Measurements from ENCODE around the gene SORD.

The SORD gene

DNA sequence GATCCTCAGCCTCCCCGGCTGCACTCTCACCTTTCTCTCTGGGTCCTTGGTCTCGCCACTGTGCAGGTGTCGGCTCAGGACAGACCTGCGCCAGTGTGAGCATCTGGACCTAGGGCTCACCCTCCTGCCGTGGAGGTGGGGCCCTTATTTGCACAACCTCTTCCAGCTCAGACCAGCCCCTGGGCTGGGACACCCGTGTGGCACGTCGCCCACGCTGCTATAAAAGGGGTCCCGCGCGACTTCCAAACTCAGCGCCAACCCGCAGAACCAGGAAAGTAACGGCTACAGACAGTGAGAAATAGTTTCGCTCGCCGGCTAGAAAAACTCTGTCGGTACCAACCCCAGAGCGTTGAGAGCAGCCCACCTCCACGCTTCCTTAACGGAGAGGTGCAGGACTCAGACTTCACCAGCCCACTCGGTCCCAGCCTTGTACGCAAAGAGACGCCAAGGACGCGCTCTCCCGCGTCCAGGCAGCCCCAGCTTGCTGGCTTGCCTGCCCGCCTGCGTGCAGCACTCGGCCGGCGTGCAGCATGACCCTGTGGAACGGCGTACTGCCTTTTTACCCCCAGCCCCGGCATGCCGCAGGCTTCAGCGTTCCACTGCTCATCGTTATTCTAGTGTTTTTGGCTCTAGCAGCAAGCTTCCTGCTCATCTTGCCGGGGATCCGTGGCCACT is 91.2 kb downstream of the SORD start, which contains the start of the genes DUOX2 and DUOXA2:
Gene DUOX2, minus strand, starts transcription at position 97 of the 675 bp plus-strand sequence. CDS start 761 bp downstream, outside the sequence.
Gene DUOXA2, plus strand, starts transcription at position 251 of the 675 bp plus-strand sequence. Its CDS starts 280 bp downstream, at position 531.
- no peaks in the 10 kb centered on the region for H3K9me3 ChIP-seq (ENCODE audit: low read depth, low read length)
- H3K9ac ChIP-seq (ENCODE audit: insufficient read length) = no peak within 1 kb of the TSS
- H3K4me3 ChIP-seq = peak within 1 kb of the TSS; percentile 76
- TF ChIP-seq POLR2AphosphoS5 (IDR thresholded peaks at IDR 0.05; ENCODE audit: borderline replicate concordance, low read depth, low read length) (no peak), EZH2 (IDR thresholded peaks at IDR 0.05) (no peak), FOXP2 (optimal IDR thresholded peaks at IDR 0.05; ENCODE audit: control extremely low read depth, extremely low read length, insufficient read depth) (no peak)
- no peak within 1 kb of the TSS for H3K27ac ChIP-seq
- H3K36me3 ChIP-seq (ENCODE audit: insufficient read depth, low read length) = no peaks in the 10 kb centered on the region
- no peak for DNase-seq (ENCODE audit: low read depth, low spot score)

DNA sequence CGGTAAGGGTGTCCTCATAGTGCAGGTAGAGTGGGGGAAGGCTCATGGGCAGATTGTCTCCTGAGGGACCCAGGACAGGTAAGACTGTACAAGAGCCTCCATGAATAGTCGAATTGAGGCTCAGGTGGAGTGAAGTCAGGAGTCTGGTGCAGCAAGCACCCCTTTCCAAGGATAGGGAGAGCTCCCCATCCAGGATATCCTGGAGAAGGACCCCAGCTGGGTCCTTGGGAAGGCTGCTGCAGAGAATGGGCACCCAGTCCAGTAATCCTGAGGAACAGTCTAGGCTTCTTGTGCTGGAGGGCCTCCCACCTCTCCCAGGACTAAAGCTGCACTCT is 91.7 kb downstream of the SORD start:
- Histone ChIP-seq H3K27ac (no peak overlapping the region), H3K36me3 (ENCODE audit: insufficient read depth, low read length) (no peaks in the 10 kb centered on the region), H3K9me3 (ENCODE audit: low read depth, low read length) (no peaks in the 10 kb centered on the region), H3K9ac (ENCODE audit: insufficient read length) (no peak overlapping the region), H3K4me3 (no peak overlapping the region)
- TF ChIP-seq FOXP2 (optimal IDR thresholded peaks at IDR 0.05; ENCODE audit: control extremely low read depth, extremely low read length, insufficient read depth) (no peak), EZH2 (IDR thresholded peaks at IDR 0.05) (no peak), POLR2AphosphoS5 (IDR thresholded peaks at IDR 0.05; ENCODE audit: borderline replicate concordance, low read depth, low read length) (no peak)
- DNase-seq (ENCODE audit: low read depth, low spot score) = no peak

DNA sequence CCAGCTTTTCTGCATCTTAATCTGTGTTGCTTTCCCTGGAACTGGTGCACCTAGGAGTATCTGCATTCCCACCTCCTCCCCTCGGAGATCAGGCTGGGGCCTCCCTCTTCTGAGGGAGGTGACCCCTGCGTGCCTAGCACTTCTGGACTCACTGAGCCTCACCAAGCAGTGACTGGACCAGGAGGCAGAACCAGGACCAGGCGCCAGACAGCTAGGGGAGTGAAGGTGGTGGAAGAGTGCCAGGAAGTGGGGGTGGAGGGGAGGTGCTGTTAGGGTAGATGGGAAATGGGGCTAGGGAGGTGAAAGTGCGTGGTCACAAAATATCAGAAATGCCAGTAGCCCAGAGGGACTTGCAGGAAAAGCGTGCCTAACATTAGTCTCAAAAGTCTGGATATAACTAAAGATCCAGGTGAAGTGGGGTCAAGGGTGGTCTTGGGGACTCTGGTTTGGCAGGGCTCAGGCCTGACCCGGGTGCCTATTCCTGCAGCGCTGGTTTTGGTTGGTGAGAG is 92.4 kb downstream of the SORD start:
- Histone ChIP-seq H3K27ac (no peak overlapping the region), H3K36me3 (ENCODE audit: insufficient read depth, low read length) (no peaks in the 10 kb centered on the region), H3K9ac (ENCODE audit: insufficient read length) (no peak overlapping the region), H3K9me3 (ENCODE audit: low read depth, low read length) (no peaks in the 10 kb centered on the region), H3K4me3 (no peak overlapping the region)
- TF ChIP-seq FOXP2 (optimal IDR thresholded peaks at IDR 0.05; ENCODE audit: control extremely low read depth, extremely low read length, insufficient read depth) (no peak), POLR2AphosphoS5 (IDR thresholded peaks at IDR 0.05; ENCODE audit: borderline replicate concordance, low read depth, low read length) (no peak), EZH2 (IDR thresholded peaks at IDR 0.05) (no peak)
- DNase-seq (ENCODE audit: low read depth, low spot score) = no peak

DNA sequence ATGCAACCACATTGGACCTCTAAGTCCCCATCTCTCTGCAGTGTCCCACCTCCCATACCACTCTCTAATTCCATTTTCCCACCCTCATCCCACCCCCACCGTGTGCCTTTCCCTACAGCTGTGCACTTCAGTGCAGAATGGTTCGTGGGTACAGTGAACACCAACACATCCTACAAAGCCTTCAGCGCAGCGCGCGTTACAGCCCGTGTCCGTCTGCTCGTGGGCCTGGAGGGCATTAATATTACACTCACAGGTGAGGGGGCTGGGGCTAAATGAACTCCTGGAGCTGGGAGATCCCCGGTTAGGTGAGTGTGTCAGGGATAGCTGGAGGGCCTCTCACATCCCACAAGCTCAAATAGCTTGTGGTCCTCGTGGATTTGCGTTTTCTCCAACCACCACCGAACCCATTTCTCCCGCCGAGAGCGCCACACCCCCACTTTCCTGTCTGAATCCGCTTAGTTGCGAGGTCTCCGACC is 93.0 kb downstream of the SORD start:
- DNase-seq (ENCODE audit: low read depth, low spot score) = no peak
- TF ChIP-seq POLR2AphosphoS5 (IDR thresholded peaks at IDR 0.05; ENCODE audit: borderline replicate concordance, low read depth, low read length) = no peak
- no peak for TF ChIP-seq EZH2 (IDR thresholded peaks at IDR 0.05)
- TF ChIP-seq FOXP2 (optimal IDR thresholded peaks at IDR 0.05; ENCODE audit: control extremely low read depth, extremely low read length, insufficient read depth) = no peak

DNA sequence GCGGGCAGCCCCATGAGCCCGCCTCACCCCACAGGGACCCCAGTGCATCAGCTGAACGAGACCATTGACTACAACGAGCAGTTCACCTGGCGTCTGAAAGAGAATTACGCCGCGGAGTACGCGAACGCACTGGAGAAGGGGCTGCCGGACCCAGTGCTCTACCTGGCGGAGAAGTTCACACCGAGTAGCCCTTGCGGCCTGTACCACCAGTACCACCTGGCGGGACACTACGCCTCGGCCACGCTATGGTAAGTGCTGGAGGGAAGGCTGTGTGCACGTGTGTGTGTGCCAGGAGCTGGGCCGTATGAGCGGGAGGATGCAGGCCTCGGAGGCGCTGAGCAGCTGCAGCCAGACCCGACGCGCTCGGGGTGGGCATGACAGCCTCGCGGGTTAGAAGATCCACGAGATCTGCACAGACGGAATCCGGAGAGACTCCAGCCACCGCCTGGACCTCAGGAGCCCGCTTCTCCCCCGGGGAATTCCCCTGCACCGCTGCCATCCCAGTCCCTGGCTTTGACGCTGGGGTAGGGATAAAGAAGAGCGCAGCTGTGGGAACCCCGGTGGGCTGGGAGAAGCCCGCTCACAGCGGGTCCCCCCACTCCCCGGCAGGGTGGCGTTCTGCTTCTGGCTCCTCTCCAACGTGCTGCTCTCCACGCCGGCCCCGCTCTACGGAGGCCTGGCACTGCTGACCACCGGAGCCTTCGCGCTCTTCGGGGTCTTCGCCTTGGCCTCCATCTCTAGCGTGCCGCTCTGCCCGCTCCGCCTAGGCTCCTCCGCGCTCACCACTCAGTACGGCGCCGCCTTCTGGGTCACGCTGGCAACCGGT is 93.7 kb downstream of the SORD start:
- no peak overlapping the region for H3K27ac ChIP-seq
- no peaks in the 10 kb centered on the region for H3K9me3 ChIP-seq (ENCODE audit: low read depth, low read length)
- H3K4me3 ChIP-seq = no peak overlapping the region
- no peak overlapping the region for H3K9ac ChIP-seq (ENCODE audit: insufficient read length)
- no peak for DNase-seq (ENCODE audit: low read depth, low spot score)
- TF ChIP-seq EZH2 (IDR thresholded peaks at IDR 0.05) (no peak), FOXP2 (optimal IDR thresholded peaks at IDR 0.05; ENCODE audit: control extremely low read depth, extremely low read length, insufficient read depth) (no peak), POLR2AphosphoS5 (IDR thresholded peaks at IDR 0.05; ENCODE audit: borderline replicate concordance, low read depth, low read length) (no peak)
- H3K36me3 ChIP-seq (ENCODE audit: insufficient read depth, low read length) = no peaks in the 10 kb centered on the region

More for the DNA sequence above, 93.0 kb downstream of the SORD start:
- H3K27ac ChIP-seq = no peak overlapping the region
- H3K9ac ChIP-seq (ENCODE audit: insufficient read length) = no peak overlapping the region
- no peaks in the 10 kb centered on the region for H3K36me3 ChIP-seq (ENCODE audit: insufficient read depth, low read length)
- H3K4me3 ChIP-seq = no peak overlapping the region
- H3K9me3 ChIP-seq (ENCODE audit: low read depth, low read length) = no peaks in the 10 kb centered on the region

DNA sequence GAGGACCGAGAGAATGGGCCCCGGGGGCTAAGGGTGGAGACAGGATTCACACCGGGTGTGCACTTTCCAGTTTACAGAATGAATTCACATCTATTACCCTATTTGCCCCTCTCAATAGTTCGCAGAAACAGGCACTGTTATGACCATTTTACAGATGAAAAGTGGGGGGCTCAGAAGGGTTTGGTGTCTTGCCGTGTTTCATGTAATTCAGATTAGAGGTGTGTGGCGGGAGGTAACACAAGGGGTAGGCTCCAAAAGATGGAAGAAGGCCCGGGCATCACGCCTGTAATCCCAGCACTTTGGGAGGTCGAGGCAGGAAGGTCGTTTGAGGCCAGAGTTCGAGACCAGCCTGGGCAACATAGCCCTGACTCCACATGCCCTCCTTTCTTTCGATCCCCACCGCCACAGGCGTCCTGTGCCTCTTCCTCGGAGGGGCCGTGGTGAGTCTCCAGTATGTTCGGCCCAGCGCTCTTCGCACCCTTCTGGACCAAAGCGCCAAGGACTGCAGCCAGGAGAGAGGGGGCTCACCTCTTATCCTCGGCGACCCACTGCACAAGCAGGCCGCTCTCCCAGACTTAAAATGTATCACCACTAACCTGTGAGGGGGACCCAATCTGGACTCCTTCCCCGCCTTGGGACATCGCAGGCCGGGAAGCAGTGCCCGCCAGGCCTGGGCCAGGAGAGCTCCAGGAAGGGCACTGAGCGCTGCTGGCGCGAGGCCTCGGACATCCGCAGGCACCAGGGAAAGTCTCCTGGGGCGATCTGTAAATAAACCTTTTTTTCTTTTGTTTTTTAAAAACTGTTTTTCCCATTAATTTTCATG is 94.5 kb downstream of the SORD start:
- Histone ChIP-seq H3K9me3 (ENCODE audit: low read depth, low read length) (no peaks in the 10 kb centered on the region), H3K9ac (ENCODE audit: insufficient read length) (peak overlapping the region; percentile 46), H3K36me3 (ENCODE audit: insufficient read depth, low read length) (no peaks in the 10 kb centered on the region), H3K4me3 (peak overlapping the region; percentile 55), H3K27ac (no peak overlapping the region)
- no peak for DNase-seq (ENCODE audit: low read depth, low spot score)
- TF ChIP-seq POLR2AphosphoS5 (IDR thresholded peaks at IDR 0.05; ENCODE audit: borderline replicate concordance, low read depth, low read length) = no peak
- no peak for TF ChIP-seq EZH2 (IDR thresholded peaks at IDR 0.05)
- no peak for TF ChIP-seq FOXP2 (optimal IDR thresholded peaks at IDR 0.05; ENCODE audit: control extremely low read depth, extremely low read length, insufficient read depth)

DNA sequence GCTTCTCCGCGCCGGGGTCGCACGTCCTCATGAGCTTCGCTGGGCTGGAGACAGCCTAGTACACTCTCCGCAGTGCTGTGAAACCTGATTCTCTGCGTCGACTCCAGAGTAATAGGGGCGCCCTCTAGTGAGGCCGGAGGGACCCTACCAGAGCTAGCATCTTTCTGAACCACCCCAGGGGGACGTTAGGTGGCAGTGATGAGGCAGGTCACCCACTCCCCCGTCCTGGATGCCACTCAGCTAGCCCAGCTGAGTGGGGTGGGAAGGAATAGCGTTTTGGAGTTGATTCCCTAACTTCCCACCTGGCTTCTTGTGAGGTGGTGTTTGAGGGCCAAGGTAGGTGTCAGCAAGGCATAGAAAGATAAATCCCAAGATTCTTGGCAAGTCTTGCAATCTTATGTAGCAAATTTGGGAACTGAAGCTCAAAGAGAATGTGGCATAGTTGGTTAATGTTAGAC is 95.2 kb downstream of the SORD start:
- peak overlapping the region; percentile 46 for H3K9ac ChIP-seq (ENCODE audit: insufficient read length)
- H3K4me3 ChIP-seq = peak overlapping the region; percentile 55
- no peak overlapping the region for H3K27ac ChIP-seq
- TF ChIP-seq EZH2 (IDR thresholded peaks at IDR 0.05) (no peak), POLR2AphosphoS5 (IDR thresholded peaks at IDR 0.05; ENCODE audit: borderline replicate concordance, low read depth, low read length) (no peak), FOXP2 (optimal IDR thresholded peaks at IDR 0.05; ENCODE audit: control extremely low read depth, extremely low read length, insufficient read depth) (no peak)
- peak; percentile 69 for DNase-seq (ENCODE audit: low read depth, low spot score)
- H3K36me3 ChIP-seq (ENCODE audit: insufficient read depth, low read length) = no peaks in the 10 kb centered on the region
- no peaks in the 10 kb centered on the region for H3K9me3 ChIP-seq (ENCODE audit: low read depth, low read length)

Measured in SK-N-MC (cell line).